NCI-H187 (cell line): Measurements from ENCODE around the gene C14orf119.

ENCODE experiments used
- DNase-seq, 2 experiments: peaks; one replicate each; lab custom pipeline; 2025; lab: John Stamatoyannopoulos, UW

C14orf119 gene

GRCh38 chr14:23126548-23127278 is 31.4 kb downstream of the C14orf119 start:
- DNase-seq, result no peak

GRCh38 chr14:23127861-23128260 is 32.6 kb downstream of the C14orf119 start:
- no peak for DNase-seq

GRCh38 chr14:23128969-23129758 is 33.9 kb downstream of the C14orf119 start:
- DNase-seq, result no peak

- no peak for DNase-seq
Observed at GRCh38 chr14:23129759-23130316, 34.5 kb downstream of the C14orf119 start.

GRCh38 chr14:23130871-23131270 is 35.6 kb downstream of the C14orf119 start:
- no peak for DNase-seq

GRCh38 chr14:23131482-23131881 is 36.2 kb downstream of the C14orf119 start:
- no peak for DNase-seq

GRCh38 chr14:23132970-23133369 is 37.7 kb downstream of the C14orf119 start:
- DNase-seq, result no peak

GRCh38 chr14:23136566-23137133 is 41.3 kb downstream of the C14orf119 start:
- DNase-seq, result no peak

GRCh38 chr14:23137192-23137812 is 42.0 kb downstream of the C14orf119 start:
- no peak for DNase-seq

GRCh38 chr14:23137813-23138535 is 42.7 kb downstream of the C14orf119 start:
- no peak for DNase-seq

GRCh38 chr14:23139874-23140273 is 44.6 kb downstream of the C14orf119 start:
- DNase-seq, result no peak

GRCh38 chr14:23140371-23140770 is 45.1 kb downstream of the C14orf119 start:
- no peak for DNase-seq

- no peak for DNase-seq
Observed at GRCh38 chr14:23141706-23142444, 46.6 kb downstream of the C14orf119 start.

GRCh38 chr14:23142826-23143225 is 47.5 kb downstream of the C14orf119 start:
- no peak for DNase-seq

GRCh38 chr14:23143911-23144310 is 48.6 kb downstream of the C14orf119 start:
- no peak for DNase-seq

GRCh38 chr14:23145794-23146350 is 50.6 kb downstream of the C14orf119 start:
- no peak for DNase-seq

GRCh38 chr14:23146351-23146910 is 51.1 kb downstream of the C14orf119 start:
- no peak for DNase-seq

GRCh38 chr14:23146980-23147379 is 51.7 kb downstream of the C14orf119 start:
- DNase-seq, result no peak

GRCh38 chr14:23147676-23148075 is 52.4 kb downstream of the C14orf119 start:
- no peak for DNase-seq

GRCh38 chr14:23148591-23149249 is 53.4 kb downstream of the C14orf119 start:
- DNase-seq, result no peak
